EL (cell line): Measurements from ENCODE around the gene UBN2.

Experiments used
- DNase-seq: peaks from one replicate; pipeline ENCODE4 v3.0.0-alpha.2; 2016

UBN2 gene

DNA sequence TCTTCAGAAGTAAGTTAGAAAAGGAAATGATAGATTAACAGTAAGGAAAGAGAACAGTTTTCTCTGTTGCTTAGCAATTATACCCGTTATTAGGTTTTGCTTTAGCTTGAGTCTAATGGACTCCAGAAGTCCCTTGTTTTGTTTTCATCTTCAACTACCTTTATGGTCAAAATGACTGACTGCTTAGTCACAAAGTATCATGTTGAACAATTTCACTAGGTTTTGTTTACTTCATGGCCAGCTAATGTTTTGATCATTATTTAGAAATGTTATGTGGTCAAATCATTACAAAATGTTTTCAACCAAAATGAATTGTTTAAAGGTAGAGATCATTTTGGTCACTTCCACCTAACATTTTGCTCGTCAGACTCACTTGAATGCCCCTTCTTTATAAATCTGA lies 1.9 kb downstream of the UBN2 start:
- DNase-seq = peak; percentile 43

DNA sequence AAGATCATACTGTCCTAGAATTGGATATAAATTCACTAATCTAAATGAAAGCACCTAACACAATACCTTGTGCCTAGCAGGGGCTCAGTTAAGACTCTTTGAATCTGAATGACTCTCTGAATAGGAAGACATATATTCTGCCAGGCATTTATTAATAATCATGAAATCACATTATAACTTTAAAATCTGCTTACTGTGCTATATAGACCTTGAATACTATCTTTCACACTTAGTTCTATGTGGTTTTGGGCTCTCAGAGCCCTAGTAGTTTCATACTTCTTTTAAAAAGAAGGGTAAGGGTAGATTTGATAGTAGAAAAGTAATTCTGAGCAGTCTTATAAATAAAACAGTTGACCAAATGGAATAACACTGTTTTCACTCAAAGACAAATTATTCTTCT lies 10.2 kb downstream of the UBN2 start:
- DNase-seq = no peak

DNA sequence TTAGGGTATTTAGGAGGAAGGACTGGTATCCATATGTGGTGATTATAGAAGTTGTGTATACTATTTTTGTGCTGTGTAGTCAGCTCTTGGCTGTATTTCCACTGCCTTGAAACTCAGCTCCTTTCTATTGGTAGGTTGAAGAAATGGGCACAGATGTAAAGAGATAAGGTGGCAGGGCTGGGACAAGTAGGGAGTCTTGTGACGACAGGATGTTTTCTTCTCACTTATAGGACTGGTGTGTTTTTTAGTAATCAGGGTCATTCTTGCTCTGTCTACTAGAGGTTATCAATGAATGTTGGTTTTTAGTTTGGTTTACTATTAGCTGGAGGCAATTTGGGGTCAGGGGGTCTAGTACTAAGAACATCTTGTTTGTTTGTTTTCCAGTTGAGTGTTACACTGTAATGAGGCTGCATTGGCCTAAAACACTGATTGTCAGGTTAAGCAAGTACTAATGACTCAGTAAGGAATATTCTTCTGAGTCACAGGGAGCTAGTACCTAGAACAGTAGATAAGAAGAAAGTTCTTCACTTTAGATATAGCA lies 11.8 kb downstream of the UBN2 start:
- peak; percentile 35 for DNase-seq

DNA sequence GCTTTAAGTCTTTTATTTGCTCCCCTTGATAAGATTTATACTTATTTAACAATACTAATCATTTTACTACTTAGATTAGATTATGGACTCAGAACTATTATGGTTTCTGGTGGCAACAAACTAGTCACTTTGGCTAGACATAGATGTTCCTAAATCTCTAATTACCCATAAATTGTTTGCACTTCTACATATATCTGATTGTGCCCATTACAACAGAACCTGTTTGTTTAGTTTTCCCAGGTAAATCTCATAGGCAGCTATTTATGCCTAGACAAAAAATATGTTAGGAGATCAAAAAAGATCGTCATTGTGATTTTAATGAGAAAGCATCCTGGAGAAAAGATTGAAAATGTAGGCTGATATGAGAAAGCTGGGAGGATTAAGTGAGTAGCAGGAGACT lies 14.4 kb downstream of the UBN2 start:
- DNase-seq = no peak

DNA sequence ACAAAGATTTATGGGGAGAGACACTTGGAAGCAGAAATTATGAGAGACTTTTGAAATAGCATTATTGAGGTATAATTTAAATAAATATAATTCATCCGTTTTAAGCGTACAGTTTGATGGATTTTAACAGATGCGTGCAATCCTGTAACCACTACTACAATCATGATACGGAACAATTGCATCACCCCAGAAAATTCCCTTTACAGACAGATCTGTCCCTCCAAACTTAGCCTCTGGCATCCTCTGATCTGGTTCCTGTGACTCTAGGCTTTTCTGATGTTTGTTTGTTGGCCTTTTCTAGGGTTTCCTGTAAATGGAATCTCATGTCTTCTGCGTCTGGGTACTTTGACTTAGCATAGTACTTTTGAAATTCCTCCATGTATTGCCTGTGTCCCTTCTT lies 15.5 kb downstream of the UBN2 start:
- DNase-seq = no peak

DNA sequence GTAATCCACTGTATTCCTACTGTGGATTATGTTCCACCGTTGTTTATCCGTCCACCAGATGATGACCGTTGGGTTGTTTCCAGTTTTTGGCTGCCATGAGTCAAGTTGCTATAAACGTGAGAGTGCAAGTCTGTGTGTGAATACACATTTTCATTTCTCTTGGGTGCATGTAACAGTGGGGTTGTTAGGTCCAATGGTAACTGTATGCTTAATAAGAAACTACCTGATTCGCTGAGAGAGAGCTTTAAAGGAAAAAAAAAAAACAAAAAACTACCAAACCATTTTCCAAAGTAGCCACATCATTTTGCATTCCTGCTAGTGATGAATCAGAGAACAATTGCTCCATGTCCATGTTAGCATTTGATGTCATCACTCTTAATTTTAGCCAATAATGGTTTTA lies 15.9 kb downstream of the UBN2 start:
- peak; percentile 41 for DNase-seq

DNA sequence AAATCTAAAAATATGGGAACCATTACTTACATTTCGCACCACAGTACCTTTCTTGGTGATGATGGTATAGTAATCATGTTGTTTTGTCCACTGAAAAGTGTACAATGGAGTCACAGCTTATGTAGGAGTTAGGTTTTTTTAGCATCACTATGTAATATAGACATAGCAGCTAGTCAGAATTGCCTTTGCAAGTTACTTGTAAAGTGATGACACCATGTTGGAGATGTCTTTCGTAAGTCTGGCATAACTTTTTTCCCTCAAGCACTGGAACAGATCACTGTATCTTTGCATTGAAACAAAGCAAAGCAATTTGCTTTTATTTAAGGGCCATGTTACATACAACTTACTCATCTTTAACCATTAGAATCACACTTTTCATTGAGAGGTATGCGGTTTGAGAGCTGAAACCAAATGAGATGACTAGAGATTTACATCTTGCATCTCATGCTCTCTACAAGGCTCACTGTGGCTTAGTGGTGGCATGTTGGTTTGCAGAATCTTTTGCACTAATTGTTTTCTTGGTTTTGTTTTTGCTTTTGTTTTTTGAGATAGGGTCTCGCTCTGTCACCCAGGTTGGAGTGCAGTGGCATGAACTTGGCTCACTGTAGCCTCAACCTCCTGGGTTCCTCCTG lies 18.3 kb downstream of the UBN2 start:
- DNase-seq = no peak

DNA sequence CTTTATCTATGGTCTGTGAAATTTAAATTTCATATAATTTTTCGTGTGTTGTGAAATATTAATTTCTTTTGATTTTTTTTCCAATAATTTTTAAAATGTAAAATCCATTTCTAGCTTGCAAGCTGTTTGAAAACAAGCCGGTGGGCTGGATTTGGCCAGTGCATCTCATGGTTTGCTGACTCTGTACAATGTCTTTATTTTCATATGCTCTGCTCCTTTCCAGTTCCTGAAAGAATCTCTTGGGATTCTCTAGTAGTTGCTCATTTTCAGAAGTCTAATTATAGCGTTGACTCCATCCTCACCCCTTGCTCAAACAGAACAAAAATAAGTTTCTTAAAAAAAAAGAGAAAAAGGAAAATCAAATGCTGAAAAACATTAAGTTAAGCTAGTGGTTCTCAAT lies 21.4 kb downstream of the UBN2 start:
- no peak for DNase-seq

DNA sequence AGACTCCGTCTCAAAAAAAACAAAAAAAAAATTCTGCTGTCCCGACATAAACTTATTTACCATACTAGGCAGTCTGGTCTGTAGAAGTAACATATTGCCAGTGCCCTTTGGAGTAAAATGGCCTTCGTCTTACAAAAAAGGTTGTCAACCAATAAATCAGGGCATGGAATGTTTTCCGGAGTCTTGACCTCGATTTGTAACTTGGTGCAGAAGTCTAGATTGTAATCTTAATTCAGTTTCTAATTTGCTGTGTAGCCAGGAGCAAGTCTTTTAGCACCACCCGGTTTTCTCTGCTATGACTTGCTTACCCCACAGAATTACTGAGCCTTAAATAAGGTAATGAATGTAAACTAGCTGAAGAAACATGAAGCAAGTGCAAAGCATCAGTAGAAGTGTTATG lies 23.2 kb downstream of the UBN2 start:
- DNase-seq = no peak

DNA sequence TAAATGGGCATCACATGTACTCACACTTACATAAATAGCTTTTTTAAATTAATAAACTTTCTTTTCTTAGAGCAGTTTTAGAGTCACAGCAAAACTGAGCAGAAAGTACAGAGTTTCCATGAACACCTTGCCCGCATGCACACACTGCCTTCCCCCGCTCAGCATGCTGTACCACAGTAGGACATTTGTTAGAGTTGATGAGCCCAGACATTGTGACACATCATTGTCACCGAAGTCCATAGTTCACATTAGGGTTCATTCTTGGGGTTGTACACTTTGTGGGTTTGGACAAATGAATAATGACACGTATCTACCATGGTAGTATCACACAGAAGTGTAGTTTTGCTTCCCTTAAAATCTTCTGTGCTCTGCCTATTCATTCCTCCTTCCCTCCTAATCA lies 23.7 kb downstream of the UBN2 start:
- DNase-seq = no peak

DNA sequence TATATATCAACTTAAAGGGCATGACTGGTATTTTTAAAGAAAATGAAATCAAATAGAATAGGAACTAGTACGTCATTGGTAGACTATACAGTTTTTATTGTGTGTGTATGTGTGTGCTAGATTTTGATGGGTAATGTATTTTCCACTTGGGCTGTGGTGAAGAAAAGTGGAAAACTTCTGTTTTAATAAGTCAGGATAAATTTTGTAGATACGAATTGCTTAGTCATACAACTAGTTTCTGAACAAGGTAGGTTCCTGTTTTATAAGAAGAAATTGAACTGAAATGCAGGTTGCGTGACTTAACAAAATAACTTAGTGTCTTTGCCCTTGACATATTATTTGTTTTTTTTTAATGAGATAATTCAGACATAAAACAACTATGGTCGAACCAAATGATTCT lies 24.3 kb downstream of the UBN2 start:
- no peak for DNase-seq

DNA sequence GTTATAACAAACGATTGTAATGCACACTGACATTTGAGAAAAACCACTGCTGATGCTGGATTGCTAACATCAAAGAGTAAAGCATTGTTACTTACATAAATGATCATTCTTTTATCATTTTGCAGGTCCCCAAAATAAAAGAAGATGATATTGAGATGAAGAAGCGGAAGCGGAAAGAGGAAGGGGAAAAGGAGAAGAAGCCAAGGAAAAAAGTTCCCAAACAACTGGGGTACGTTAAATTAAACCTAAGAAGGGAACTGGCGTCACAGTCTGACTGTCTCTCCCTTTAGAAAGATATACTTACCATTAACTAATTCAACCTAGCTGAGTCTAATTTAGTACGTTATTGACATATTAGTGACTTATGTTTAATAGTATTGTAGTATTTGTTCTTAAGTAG lies 28.1 kb downstream of the UBN2 start:
- no peak for DNase-seq

DNA sequence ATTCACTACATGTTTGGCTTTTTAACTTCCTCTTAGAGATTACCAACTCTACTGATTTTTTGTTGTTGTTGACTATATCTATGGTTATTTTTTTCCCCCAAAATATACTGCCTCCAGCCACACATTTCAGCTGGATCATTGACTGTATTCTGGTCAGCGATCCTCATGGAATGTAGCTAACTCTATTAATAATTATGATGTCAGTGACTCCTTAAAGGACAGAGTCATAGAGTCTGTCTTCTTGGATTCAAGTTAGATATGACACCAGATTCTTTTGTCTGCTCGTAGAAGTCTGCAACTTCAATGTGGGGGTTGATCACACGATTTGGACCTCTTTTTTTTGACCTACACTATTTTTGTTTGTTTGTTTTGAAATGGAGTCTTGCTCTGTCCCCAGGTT lies 33.2 kb downstream of the UBN2 start:
- DNase-seq = no peak

DNA sequence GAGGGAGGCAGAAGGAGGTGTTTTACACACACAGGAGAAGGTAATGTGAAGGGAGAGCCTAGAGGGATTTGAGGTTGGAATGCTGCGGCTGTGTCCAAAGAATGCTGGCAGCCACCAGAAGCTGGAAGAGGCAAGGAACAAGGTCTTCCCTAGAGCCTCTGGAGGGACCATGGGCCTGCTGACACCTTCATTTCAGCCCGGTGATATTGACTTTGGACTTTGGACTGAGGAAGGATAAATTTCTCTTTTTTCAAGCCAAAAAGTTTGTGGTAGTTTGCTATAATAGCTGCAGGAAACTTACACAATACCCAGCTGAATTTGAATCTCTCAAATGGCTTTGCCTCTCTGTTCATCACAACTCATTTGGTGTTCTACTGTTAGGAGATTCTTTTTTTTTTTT lies 34.6 kb downstream of the UBN2 start:
- DNase-seq = no peak

DNA sequence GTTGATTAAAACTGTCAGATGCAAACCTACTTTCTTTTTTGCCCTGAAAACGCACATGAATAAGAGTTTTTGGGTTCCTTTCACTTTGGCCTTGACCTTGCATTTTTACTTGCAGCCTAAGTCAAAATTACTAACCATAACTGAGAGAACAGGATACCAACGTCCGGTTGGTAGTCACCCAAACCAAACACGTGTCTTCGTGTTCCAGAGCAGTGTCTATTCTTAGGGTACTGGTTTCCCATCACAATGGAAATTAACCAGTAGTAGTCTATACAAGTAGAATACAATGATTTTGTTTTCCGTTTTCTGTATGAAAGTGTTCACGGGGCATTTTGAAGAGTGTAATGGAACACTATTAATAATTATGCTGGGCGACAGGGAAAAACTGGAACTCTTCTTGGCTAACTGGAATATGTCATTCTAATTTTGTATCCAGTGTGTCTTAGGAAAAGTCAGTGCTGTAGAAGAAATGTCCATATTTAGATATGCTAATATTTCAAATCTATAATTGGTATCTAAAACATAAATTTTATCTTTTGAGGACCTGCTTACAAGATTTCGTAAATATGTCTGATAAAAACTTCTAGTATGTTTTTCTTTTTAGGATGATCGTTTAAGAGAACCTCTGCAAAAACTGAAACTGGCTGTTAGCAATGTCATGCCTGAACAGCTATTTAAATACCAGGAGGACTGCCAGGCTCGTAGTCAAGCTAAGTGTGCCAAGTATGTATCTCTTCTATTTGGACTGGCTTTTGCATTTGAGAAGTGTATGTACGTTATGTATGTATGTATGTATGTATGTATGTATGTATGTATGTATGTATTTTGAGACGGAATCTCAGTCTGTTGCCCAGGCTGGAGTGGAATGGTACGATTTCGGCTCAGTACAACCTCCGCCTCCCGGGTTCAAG lies 40.9 kb downstream of the UBN2 start:
- no peak for DNase-seq

DNA sequence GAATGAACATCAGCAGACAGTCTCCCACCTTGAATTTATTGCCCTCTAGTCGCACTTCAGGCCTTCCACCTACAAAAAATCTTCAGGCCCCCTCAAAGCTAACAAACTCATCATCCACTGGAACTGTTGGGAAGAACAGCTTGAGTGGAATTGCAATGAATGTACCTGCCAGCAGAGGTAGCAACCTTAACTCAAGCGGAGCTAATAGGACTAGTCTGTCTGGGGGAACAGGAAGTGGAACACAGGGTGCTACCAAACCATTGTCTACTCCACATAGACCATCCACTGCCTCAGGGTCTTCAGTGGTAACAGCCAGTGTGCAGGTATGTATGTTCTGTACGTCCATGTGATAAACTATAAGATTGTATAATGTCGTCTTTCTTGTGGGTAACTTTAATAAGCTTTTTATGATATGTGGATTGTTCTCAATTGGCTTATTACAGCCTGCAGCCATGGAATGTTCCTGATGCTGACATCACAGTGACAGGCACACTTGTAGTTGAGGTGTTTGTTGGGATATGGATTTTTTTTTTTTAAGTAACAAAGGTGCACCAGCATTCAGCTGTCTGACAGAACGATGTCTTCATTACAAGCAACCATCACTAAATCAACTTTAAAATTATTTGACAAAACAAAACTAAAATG lies 53.3 kb downstream of the UBN2 start:
- DNase-seq = no peak

DNA sequence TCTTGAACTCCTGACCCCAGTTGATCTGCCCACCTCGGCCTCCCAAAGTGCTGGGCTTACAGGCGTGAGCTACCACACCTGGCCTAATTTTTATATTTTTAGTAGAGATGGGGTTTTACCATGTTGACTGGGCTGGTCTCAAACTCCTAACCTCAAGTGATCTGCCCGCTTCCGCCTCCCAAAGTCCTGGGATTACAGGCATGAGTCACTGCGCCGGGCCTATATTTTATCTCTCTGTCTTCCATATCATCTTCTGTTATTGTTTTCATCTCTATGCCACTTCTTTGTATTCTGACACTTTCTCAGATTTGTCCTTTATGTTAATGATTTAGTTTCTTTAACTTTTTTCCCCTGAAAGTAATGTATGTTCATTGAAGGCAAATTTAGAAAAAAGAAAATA lies 55.1 kb downstream of the UBN2 start:
- DNase-seq = no peak

DNA sequence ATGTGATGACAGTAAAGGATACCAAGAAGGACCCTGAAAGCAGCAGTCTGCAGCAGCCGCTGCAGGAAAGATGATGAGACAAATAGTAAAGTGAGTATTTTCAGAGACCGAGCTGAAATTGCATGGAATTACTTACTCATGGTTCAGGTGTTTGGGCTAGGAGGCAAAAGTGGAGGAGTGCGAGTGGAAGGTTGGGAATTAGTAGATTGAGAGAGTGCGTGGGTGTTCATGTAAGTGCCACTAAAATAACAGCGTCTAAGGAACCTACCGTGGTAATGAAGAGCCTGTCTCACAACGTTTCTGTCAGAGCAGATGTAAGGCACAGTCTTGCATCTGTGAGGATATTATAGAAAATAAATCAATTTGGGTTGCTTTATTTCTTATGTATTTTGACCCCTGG lies 61.8 kb downstream of the UBN2 start:
- no peak for DNase-seq

DNA sequence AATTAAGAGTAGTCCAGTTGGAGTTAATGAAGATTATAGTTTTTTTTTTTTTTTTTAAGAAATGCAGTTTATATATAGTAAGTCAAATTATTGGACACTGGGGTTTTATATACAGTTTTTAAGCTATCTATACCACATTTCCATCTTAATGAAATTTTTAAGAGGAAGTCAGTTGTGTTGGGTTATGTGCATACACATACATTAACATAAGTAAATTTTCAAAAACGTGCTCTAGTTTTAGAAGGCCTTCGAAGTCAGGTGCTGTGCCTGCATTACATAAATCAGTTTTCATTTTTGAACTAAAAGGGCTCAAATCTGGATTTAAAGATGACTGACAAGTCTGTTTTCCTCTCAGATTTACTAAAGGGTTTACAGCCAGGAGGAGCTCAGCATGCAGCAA lies 62.5 kb downstream of the UBN2 start:
- DNase-seq = no peak

DNA sequence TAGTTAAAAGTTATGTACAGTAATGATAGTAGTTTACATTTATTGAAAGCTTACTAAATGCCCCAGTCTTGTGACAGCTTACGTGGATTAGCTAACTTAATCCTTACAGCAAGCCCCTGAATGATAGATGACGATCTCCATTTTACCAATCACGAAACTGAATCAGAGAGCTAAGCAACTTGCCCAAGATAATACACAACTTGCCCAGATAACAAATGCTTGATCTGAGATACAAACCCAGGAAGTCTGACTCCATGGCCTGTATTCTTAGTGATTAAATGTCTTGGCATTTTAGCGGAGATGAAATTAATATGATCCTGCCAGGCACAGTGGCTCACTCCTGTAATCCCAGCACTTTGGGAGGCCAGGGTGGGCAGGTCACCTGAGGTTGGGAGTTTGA lies 63.2 kb downstream of the UBN2 start:
- no peak for DNase-seq

DNA sequence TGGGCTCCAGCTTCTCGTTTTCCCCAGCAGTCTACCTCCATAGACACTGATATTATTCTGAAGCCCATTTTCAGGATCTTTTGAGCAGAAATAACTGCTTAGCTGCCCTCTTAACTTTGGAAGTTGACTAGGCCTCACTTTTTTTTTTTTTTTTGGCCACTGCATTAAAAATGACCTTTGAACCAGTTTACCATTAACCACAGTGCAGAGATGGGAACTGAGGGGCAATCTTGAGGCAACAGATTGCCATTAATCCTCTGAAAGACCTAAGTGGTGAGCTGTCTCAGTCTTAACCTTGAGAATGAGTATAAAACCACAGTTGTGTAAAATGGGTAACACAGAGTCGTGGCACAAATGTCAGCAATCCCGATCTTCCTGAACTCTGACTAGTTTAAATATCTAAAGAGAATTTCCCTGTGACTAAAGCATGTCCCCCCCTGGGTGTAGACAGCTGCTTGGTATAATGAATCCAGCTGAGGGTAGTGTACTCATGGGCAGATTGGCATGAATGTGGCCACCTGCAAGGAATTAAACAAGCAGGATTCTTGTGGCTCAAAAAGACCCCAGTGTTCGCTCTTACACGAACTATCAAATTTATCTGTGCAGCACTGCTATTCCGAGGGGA lies 64.0 kb downstream of the UBN2 start:
- DNase-seq = no peak

DNA sequence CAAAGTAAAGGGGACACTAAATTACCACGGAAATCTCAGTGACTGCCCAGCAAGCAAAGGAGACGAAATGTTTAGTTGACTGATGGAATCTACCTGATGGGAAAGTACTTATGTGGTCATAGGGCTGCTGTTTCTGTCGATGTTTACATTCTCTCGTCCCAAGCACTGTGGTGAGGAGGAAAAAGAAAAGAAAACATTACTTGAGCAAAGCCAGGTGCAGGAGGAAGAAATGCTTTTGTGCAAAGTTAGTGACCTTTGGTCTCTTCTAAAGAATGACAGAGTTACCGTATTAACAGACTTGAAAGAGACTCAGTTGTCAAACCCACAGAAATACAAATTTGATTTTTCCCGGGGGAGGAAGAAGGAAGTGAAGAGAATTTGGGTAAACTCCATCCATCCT lies 66.8 kb downstream of the UBN2 start:
- no peak for DNase-seq

DNA sequence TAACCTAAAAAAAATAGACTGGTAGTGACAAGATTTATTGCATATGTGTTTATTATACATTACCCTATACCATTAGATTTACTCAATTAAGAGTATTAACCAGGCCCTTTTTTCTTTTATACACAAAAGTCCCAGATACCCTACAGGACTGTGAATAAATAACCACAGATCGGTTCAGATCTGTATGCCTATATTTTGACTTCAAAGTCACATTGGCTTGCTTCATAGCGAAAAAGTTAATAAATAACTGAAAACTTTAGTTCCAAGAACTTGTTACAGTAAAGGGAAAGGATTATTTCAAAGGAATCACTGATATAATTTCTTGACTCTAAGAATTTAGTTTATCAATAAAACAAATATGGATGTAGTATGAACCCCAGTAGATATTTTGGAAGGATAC lies 68.3 kb downstream of the UBN2 start:
- DNase-seq = no peak

DNA sequence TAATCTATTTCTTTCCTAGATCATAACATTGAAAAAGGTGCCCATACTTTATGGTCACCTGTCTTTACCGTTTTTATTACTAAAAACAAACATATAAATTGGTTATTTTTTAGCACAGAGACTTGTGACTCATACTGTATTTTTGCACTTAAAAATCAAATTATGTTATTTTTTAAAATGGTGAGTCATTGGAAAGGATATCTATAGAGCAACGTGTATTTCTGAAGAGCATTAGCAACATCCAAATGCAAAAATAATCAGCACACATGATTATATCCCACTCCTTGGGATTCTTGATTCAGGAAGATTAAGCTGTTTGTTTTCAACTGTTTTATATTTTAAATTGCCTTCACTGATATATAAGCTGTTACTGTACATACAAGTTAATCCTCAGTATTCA lies 69.4 kb downstream of the UBN2 start:
- DNase-seq = no peak
